Body of pancreas (tissue), 4 donors: ENCODE data around the gene ADAMTSL3.

Source experiments
- POLR2A ChIP-seq, 3 donors: fragments of 450-650 bp; IDR thresholded peaks; one replicate each; pipeline ENCODE4 v1.6.1; 2016; ENCODE audit warnings: antibody characterized with exemption in 3 of 3, mild to moderate bottlenecking in 2 of 3
- TF ChIP-seq, protein P1 (sequence below), 7 experiments: fragments of 450-650 bp in 4 of 7; fragments of 200-600 bp in 3 of 7; sonication (generic) in 3 of 7; IDR thresholded peaks; one replicate each; pipeline ENCODE4 v1.5.1; 2016 to 2019; ENCODE audit warnings: antibody characterized with exemption in 7 of 7

DNA sequence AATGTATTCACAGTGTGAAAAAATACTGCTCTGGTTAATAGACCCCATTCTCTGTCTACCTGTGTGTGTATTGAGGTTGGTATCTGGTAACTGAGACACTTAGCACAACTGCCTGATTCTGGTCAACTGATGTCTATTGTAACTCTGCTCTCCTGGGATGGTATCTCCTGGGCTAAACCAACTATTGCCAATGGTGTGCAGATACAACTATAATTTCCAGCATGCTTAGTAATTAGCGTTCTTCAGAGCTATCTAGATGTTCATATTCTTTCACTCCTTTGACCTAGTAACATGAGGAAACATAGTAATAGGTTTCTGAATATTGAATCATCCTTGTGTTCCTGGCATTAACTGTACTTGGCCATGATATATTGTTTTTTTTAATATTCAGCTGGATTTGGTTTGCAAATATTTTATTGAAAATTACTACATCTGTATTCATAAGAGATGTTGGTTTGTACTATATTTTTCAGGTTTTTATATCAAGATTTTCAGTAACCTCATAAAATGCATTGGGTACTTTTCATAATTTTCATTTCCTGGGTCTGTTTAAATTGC is 16.8 kb downstream of the ADAMTSL3 start:
- TF ChIP-seq, protein P1, sequence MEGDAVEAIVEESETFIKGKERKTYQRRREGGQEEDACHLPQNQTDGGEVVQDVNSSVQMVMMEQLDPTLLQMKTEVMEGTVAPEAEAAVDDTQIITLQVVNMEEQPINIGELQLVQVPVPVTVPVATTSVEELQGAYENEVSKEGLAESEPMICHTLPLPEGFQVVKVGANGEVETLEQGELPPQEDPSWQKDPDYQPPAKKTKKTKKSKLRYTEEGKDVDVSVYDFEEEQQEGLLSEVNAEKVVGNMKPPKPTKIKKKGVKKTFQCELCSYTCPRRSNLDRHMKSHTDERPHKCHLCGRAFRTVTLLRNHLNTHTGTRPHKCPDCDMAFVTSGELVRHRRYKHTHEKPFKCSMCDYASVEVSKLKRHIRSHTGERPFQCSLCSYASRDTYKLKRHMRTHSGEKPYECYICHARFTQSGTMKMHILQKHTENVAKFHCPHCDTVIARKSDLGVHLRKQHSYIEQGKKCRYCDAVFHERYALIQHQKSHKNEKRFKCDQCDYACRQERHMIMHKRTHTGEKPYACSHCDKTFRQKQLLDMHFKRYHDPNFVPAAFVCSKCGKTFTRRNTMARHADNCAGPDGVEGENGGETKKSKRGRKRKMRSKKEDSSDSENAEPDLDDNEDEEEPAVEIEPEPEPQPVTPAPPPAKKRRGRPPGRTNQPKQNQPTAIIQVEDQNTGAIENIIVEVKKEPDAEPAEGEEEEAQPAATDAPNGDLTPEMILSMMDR (IDR thresholded peaks at IDR 0.05): no peak
- no peak for TF ChIP-seq POLR2A (IDR thresholded peaks at IDR 0.05)
